PFSK-1 (cell line): ENCODE results near the gene CHID1.

Experiments
- FOXP2 ChIP-seq: optimal IDR thresholded peaks from 2 replicates; pipeline ENCODE3; 2011; ENCODE audit warnings: borderline replicate concordance, control low read depth, inconsistent platforms; ENCODE audit not compliant: insufficient read depth; ENCODE audit errors: extremely low read length, extremely low read depth
- POLR2AphosphoS5 ChIP-seq: IDR thresholded peaks from 2 replicates; pipeline ENCODE4 v1.6.1; 2012; ENCODE audit warnings: low read depth, mild to moderate bottlenecking, control low read depth, low read length, moderate library complexity
- REST ChIP-seq, 2 experiments: IDR thresholded peaks; 2 replicates each; pipeline versions ENCODE4 v1.6.1 to v1.8.0; 2011 to 2012; ENCODE audit warnings: low read depth in 2 of 2, low read length in 2 of 2, control low read depth in 1 of 2, inconsistent platforms in 1 of 2, mild to moderate bottlenecking in 1 of 2, moderate library complexity in 1 of 2; ENCODE audit not compliant: insufficient read depth in 1 of 2
- SIN3A ChIP-seq: IDR thresholded peaks from 2 replicates; pipeline ENCODE4 v1.6.1; 2012; ENCODE audit warnings: mild to moderate bottlenecking, low read length, moderate library complexity, borderline replicate concordance; ENCODE audit not compliant: insufficient read depth
- TAF1 ChIP-seq: IDR thresholded peaks from 2 replicates; pipeline ENCODE4 v1.6.1; 2012; ENCODE audit warnings: low read length, control low read depth, borderline replicate concordance; ENCODE audit not compliant: insufficient read depth

The CHID1 gene

GRCh38 chr11:832529-833113 is 78.0 kb downstream of the CHID1 start, which contains the start of gene CD151:
CD151 (plus strand) TSS chr11:832952; CDS start chr11:836070, 3,118 bp downstream.
- no peak for TF ChIP-seq REST (IDR thresholded peaks at IDR 0.05; ENCODE audit: insufficient read depth in 1 of 2, low read depth in 2 of 2, low read length in 2 of 2)
- TF ChIP-seq SIN3A, result no peak
- 0 out of 2 replicates have a peak, but pooled peaks have one; percentile 32 for TF ChIP-seq TAF1
- TF ChIP-seq FOXP2, result no peak
- TF ChIP-seq POLR2AphosphoS5, result peak; percentile 58

- TF ChIP-seq REST (IDR thresholded peaks at IDR 0.05; ENCODE audit: insufficient read depth in 1 of 2, low read depth in 2 of 2, low read length in 2 of 2) (no peak), TAF1 (no peak), FOXP2 (no peak), SIN3A (no peak), POLR2AphosphoS5 (no peak)
These were observed 78.6 kb downstream of the CHID1 start for GRCh38 chr11:831961-832528.

- TF ChIP-seq TAF1 (no peak), FOXP2 (no peak), SIN3A (no peak), POLR2AphosphoS5 (no peak), REST (IDR thresholded peaks at IDR 0.05; ENCODE audit: insufficient read depth in 1 of 2, low read depth in 2 of 2, low read length in 2 of 2) (no peak)
These were observed 79.3 kb downstream of the CHID1 start for GRCh38 chr11:831118-831864.

GRCh38 chr11:830295-831117 is 80.1 kb downstream of the CHID1 start:
- TF ChIP-seq FOXP2 (no peak), POLR2AphosphoS5 (no peak), REST (IDR thresholded peaks at IDR 0.05; ENCODE audit: insufficient read depth in 1 of 2, low read depth in 2 of 2, low read length in 2 of 2) (no peak), TAF1 (no peak), SIN3A (no peak)
